D721Med (cell line): ENCODE measurements around the gene ZNF492.

Experiments used
- DNase-seq: peaks from one replicate; pipeline ENCODE4 v3.0.0; 2011; ENCODE audit warnings: low spot score; ENCODE audit not compliant: insufficient read length
- FAIRE-seq: peaks from 2 replicates; lab custom pipeline; 2011; peaks lifted over from hg19 to GRCh38; lab: Jason Lieb, UNC
- TF ChIP-seq, protein P1 (sequence below): IDR thresholded peaks from 2 replicates; pipeline ENCODE4 v1.5.1; 2012; ENCODE audit warnings: mild to moderate bottlenecking, control low read depth; ENCODE audit not compliant: insufficient read depth; ENCODE audit errors: missing control alignments

The ZNF492 gene

DNA sequence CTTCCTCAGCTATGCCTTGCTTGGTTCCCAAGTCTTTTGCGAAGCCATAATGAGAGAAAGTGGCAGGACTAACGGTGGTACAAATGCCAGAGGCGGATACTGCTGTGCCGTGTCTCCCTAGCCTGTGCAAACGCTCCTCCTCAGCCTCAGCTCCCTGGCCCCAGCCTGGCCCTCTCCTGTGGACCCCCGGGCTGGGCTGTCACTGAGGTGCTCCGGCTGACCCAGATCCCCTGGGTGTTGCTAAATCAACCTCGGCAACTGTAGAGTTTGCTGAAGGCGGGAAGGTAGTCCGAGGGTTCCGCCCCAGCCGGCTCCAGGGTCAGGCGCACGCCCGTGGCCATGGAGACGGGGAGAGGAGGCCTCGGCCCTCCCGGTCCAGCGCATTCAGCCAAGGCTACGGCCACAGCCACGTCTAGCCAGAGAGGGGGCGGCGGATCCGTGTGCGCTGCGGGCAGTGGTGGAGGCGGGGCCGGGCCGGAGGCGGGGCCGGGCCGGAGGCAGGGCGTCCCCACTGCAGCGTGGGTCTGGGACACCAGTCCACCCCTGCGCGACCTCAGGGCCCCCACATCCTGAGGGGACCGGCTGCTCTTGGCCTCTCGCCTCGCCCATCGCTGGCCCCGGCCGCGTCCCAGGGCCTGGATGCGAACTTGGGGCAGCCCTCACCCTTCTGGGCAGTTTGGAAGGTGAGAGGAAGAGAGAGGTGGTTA lies 16.4 kb upstream of the ZNF492 start:
- TF ChIP-seq, protein P1, sequence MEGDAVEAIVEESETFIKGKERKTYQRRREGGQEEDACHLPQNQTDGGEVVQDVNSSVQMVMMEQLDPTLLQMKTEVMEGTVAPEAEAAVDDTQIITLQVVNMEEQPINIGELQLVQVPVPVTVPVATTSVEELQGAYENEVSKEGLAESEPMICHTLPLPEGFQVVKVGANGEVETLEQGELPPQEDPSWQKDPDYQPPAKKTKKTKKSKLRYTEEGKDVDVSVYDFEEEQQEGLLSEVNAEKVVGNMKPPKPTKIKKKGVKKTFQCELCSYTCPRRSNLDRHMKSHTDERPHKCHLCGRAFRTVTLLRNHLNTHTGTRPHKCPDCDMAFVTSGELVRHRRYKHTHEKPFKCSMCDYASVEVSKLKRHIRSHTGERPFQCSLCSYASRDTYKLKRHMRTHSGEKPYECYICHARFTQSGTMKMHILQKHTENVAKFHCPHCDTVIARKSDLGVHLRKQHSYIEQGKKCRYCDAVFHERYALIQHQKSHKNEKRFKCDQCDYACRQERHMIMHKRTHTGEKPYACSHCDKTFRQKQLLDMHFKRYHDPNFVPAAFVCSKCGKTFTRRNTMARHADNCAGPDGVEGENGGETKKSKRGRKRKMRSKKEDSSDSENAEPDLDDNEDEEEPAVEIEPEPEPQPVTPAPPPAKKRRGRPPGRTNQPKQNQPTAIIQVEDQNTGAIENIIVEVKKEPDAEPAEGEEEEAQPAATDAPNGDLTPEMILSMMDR, result no peak
- no peak for FAIRE-seq
- no peak for DNase-seq

DNA sequence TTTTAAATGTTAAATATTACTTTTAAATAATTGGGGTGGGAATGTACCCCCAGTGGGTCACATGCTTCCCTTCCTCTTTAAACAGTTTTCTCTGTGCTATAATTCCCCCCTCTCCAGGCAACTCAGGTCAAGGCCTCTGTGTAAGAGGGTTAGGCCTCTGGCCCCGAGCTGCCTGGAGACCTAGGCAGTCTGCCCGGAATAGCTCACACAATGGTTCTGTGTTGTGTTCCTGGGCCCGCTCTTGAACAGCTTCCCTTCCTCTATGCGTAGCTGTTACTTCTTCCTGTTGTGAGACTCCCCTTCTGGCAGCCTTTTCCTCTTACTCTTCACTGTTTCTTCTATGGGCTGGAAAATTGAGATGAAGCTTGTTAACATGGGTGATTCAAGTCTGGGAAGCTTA lies 14.8 kb upstream of the ZNF492 start:
- DNase-seq (no peak), FAIRE-seq (no peak)
- TF ChIP-seq, protein P1, result no peak

DNA sequence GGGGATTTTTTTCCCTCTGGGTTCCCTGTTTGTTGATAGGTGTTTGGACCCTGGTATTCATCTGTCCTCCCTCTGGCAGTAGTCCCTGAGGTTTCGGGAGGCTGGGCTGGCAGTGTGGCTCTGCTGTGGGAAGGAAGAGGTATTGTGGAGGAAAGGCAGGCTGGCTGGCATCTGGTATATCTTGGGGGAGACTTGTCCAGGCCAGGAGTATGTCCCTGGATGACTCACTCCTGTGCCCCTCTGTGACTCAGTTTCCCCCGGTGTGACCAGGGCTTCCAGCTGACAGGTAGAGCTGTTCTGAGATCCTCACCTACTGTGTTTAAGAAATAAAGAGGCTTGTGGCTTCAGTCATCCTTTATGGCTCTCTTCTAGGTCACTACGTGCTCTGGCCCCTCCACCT lies 14.2 kb upstream of the ZNF492 start:
- TF ChIP-seq, protein P1, result no peak
- DNase-seq (no peak), FAIRE-seq (no peak)

DNA sequence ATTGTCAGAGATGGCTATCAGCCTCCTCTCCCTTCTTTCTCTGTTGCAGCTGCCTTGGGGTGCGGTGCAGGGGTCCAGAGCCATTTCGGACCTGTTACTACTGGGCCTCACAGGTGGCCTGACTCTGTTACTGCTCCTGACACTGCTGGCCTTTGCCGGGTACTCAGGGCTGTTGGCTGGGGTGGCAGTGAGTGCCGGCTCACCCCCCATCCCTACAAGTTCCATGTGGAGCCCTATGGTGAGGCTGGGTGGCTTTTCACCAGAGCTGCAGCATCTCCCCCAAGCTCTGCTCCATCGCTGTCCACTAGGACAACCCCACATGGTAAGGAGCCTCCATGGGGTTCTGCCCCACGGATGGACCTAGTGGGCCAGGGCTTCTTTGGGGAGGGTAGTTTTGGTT lies 13.7 kb upstream of the ZNF492 start:
- TF ChIP-seq, protein P1, result no peak
- DNase-seq (no peak), FAIRE-seq (no peak)

DNA sequence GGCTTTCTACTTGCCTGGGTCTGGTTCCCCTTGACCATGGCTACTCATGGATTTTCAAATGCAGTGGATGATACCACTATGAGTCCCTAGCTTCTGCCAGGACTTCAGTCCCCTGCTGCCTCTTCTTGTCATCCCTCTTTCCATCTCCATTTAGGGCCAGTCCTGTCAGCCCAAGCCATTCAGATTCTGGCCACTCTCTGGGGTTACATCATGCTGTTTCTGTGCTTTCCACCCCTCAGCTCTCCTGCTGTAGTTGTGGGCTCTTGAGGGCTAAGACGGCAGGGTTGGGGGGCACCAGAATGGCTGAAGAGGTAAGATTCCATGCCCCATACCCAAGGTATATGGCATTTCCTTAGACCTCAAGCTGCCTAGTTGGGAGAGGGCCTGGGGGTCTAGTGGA lies 13.2 kb upstream of the ZNF492 start:
- TF ChIP-seq, protein P1, result no peak
- DNase-seq (no peak), FAIRE-seq (no peak)

DNA sequence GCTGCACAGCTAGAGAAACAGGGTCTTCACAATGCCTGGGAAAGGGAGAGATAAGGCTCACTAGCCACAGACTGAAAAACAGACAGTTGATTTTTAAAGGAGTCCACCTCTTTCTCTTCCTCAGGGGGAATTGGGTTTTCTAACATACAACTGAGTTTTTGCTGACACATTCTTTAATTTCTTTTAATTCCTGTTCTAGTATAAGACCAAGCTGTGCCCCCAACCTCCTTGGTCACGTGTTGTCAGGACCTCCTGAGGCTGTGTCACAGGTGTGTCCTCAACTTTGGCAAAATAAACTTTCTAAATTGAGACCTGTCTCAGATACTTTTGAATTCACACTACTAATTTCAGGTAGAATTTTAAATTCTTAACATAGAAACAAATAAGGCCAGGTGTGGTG lies 12.1 kb upstream of the ZNF492 start:
- TF ChIP-seq, protein P1, result no peak
- FAIRE-seq (no peak), DNase-seq (no peak)
